NCI-H526 treated with DMSO at 0.1 percent for 48 hours (cell line): ENCODE measurements around the gene CUL3.

ENCODE experiments used
- DNase-seq: peaks from one replicate; lab custom pipeline; 2025; lab: John Stamatoyannopoulos, UW

Gene CUL3

DNA sequence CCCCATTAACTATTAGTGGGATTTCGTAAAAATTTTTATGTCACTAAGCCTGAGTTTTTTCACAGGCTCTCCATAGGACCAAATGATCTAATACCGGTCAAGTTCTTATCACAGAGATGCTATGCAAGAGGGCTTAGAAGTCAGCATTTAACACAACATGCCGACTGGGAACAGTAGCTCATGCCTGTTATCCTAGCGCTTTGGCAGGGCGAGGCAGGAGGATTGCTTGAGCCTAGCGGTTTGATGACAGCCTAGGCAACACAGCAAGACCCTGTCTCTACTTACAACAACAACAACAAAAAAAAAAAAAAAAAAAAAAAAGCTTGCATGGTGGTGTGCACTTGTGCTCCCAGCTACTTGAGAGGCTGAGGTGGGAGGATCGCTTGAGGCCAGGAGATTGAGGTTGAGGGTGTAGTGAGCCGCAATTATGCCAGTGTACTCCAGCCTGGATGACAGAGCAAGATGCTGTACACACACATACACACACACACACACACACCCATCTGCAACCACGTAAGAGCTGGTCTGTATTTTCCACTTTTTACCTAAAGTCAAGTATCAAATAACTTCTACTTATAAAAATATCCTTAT lies 115.7 kb downstream of the CUL3 start:
- DNase-seq: no peak

DNA sequence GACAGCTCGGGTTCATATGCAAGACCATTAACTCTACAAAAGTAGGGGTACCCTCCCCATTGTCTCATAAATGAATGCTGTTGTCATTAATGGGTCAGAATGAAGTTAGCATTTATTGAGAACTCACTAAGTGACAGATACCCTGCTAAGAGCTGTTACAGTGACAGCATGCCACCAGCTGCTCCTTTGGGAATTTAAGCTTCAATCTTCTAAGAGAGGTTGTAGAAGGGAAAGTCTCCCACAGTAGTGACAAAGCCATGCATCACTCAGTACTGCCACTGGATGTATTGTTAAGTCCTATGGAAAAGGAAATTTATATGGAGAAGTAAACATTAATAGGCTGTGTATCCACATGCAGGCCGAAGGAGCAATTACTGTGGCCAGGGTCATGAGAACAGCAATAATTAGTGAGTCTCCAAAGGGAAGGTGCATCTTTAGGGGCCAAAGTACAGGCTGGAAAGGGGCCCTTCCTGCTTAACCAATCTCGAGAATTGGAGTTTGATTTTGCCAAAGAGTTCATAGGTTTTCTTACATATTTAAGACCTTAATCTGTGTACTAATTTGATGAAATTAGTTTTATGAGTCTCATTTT lies 118.8 kb downstream of the CUL3 start:
- no peak for DNase-seq

DNA sequence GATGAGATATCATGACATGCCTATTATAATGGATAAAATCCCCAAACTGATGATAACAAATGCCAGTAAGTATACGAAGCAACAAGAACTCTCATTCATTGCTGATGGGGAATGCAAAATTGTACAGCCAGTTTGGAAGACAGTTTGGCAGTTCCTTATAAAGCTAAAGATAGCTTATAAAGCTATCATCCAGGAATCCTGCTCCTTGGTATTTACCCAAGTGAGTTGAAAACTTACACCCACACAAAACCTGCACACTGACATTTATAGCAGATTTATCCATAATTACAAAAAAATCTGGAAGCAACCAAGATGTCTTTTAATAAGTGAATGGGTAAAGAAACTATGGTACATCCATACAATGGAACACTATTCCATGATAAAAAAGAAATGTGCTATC lies 123.8 kb downstream of the CUL3 start:
- no peak for DNase-seq

DNA sequence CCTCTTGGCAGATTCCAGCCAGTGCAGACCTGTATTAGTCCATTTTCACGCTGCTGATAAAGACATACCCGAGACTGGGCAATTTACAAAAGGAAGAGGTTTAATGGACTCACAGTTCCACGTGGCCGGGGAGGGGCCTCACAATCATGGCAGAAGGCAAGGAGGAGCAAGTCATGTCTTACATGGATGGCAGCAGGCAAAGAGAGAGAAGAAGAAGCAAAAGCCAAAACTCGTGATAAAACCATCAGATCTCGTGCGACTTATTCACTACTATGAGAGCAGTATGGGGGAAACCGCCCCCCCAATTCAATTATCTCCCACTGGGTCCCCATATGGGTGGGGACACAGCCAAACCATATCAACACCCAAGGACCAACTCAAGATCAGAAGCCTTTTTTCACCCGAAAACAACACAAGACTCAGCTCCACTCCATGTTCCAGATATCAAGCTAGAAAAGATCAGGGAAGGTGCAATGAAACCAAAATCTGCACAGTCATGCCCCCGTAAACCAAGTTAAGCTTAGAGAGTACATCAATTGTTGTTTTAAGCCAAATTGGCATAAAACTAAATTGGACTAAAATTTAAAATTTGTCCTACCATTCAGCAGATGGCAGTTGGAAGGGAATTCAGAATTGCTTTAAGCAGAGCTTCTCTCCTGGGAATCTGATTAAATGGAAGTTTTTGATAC lies 127.6 kb downstream of the CUL3 start:
- no peak for DNase-seq

DNA sequence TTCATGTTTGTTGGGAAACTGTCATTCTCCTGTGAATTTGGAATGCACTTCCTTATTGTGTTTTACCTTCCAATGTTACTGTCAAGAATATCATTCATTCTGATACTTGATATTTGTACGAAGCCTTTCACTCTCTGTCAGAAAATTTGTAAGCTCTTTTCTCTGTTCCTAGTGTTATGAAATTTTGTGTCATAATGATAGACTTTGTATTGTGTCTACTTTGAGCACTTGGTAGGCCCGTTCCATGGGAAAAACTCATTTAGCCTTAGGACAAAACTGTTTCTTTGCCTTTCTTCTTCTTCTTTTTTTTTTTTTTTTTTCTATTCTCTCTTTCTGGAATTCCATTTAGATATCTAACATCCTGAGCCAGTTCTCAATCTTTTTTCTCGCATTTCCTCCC lies 131.3 kb downstream of the CUL3 start:
- DNase-seq: no peak

DNA sequence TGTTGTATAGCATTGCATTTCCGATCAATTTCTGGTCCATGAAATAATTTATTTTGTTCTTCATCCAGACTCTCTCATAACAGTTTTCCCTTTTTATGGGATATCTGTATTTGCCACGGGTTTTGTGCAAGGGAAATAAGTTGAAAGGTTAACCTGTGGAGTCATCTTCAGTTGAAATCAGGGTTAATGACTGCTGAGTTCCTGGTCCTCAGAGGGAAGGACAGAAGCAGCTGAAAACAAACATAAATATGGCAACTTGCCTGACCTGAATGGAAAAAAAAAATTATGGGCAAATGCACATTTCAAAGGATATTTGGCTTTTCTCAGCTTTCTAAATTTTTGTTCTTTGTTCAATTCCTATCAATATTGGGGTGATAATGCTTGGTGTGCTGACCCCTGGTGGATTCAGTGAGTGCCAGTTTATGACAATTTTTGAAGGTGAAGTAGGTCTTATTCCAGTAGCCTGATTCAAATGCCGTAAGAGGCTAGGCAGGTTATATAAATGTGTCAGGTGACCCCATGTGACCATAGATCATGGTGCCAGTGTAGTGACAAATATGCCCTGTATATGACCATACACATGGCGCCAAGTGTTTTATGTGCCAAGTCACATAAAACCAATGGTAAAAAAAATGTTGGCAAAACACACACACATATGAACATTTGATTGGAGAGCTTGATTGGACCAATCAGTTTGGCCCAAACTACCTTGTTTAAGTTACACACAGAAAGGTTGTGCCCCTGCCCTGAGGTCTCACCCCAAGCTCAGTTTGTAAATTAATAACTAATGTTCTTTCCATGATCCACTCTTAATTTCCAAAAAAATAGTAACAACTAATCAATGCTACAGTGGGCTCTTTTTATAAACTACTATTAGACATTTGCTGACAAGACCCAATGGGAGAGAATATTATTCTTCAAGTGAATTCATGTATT lies 135.7 kb downstream of the CUL3 start:
- DNase-seq: no peak

DNA sequence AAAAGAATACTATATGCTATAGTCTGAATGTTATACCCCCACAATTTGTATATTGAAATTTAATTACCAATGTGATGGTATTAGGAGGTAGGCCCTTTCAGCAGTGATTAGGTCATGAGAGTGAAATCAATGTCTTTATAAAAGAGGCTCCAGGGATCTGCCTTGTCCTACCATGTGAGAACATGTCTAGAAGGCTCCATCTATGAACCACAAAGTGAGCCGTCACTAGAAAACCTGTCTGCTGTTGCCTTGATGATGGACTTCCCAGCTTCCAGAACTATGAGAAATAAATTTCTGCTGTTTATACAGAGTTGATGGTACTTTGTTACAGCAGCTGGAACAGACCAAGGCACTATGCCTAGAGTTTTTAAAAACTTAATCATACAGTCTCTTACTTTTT lies 136.9 kb downstream of the CUL3 start:
- no peak for DNase-seq

DNA sequence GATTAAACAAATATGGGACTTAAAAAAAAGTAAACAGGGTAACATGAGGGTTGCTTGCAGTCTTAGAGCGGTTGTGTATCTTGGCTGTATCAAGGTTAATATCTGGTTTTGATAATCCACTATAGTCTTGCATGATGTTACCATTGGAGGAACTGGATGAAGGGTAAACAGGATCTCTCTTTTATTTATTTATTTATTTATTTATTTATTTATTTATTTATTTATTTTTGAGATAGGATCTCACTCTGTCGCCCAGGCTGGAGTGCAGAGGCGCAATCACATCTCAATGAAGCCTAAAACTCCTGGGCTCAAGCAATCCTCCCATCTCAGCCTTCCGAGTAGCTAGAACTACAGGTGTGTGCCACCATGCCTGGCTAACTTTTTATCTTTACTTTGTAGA lies 140.4 kb downstream of the CUL3 start:
- DNase-seq: no peak

DNA sequence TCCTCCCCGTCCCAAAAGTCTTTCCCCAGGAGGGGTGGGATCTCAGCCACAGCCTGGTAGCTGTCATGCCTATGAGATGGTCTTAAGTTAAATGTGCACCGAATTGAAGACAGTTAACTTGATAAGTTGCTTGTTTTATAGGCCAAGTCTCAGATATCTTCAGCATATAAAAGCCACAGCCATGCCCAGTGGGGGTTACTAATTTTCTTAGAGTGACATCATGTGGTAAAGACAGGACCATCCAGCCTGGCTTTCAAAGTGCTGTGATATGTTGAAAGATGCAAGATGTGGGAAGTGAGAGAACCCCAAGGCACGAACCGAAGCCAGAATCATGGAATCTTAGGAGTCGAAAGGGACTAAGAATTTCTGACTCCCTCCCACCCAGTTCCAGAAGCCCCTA lies 141.1 kb downstream of the CUL3 start:
- no peak for DNase-seq

DNA sequence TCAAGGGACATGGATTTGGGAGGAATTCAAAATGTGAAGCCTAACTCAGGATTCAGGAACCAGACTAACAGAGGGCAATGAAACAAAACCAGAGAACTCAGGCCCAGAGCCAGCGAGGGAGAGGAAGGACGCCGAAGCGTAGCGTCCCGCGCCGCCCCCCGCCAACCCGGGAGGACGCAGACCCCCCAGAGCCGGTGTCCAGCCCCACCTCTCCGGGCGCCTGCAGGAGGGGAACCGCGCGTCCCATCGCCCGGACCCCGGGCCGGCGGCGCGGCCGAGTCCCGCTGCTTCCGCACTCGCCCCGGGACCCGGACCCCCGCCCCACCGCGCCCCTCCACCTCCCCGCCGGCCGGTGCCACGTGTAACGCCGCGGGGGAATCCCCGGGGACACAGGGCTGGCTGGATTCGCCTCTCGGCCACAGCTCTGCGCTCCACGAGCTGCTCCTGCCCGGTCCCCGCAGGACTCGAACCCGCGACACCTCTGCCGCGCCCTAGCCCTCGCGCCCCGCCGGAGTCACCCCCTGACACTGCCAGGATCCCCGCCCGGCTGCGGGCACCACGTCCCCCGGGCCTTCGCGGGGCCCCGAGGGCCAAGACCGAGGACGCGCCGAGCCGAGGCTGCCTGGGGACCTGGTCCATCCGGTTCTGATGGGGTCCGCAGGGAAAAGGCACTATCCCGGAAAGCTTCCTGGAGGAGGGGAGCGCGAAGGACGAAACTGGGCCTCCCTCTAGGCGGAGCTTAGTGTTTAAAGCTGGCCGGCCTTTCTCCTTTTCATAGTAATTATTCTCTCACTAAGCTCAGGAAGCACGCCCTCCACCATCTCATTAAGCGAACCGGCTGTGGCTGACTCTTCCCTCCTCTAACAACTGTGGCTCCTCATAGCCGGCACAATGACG lies 142.8 kb downstream of the CUL3 start:
- no peak for DNase-seq

DNA sequence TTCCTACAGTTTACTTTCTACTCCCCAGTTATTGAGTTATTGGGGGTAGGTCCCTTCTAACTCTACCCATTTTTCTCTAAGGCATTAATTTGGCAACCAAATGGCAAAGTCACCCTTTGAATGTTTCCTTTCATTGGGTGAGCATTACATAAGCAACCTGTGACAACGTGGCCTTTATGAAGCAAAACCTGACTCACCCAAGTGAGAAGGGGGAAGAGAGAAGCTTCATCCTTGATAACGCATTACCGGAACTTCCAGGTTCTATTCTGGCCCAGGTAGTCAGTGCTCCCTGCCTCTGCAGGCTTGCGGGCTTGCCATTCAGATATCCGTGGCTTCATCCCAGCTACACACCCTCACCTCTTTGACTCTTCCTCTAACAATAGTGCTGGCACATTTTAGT lies 144.2 kb downstream of the CUL3 start:
- no peak for DNase-seq

DNA sequence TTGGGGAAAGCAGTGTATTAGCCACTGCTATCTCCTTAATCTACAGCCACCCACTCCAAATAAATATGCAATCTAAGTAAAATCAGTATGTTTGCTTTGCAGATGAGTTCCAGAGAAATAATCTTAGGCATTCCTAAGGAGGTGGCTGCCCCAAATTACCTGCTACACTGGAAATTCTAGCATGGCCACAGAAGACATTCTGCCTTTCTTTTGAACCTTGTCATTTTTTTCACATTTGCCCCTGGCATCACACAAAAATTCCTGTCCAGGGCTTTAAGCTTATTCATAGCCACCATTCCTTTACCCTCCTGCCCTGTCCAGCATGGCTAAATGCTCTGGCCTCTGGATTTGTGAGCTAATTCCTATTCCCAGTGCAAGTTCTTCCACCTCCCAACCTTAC lies 146.4 kb downstream of the CUL3 start:
- no peak for DNase-seq

DNA sequence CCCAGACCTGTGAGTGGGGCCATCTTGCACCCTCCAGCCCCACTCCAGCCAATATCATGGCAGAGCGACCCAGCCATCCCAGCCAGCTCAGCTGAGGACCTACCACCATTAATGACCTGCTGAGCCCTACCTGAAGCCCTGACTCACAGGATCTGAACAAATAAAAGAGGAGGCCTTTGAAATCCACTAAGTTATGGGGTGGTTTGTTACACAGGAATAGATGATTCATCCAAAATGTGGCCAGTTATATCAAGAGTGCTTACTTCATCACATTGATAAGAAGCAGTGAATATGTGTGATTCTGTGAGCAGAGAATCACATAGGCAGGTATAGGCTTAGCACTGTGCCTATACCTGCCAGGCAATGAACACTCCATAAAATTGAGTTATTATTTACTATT lies 148.5 kb downstream of the CUL3 start:
- DNase-seq: no peak

DNA sequence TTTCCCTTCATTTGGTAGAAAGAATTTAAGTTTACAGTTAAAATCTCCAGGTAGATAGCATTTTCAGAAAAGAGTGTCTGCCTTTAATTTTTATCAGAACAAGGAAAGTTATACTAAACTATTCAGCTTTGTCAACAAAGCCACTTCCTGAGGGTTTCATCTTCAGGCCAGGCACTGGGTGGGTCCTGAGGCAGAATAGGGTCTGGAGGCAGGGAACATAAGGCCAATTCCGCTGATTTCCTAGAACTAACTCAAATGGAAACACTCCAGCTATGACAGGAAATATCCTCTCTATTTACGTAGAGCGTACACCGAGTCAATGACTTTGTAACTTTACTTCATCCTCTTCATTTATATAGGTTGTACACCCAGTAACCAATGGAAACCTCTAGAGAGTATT lies 150.5 kb downstream of the CUL3 start:
- no peak for DNase-seq

DNA sequence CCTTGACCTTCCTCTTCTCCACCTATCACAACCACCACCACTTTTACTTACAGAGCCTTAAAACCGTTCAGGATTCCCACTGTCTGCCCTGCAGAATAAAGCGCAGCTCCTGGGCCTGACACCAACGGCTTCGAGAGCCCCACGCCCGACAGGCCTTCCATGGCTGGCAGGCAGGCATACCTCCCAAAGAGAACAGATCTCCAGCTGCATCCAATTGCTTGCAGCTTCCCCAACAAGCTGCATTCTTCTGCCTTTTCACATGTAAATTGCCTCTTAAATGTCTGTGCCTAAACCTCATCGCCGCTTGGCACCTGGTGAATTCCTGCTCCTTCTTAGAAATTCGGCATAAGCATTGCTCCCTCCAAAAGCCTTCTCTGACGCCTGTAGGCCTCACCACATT lies 151.7 kb downstream of the CUL3 start:
- DNase-seq: no peak

DNA sequence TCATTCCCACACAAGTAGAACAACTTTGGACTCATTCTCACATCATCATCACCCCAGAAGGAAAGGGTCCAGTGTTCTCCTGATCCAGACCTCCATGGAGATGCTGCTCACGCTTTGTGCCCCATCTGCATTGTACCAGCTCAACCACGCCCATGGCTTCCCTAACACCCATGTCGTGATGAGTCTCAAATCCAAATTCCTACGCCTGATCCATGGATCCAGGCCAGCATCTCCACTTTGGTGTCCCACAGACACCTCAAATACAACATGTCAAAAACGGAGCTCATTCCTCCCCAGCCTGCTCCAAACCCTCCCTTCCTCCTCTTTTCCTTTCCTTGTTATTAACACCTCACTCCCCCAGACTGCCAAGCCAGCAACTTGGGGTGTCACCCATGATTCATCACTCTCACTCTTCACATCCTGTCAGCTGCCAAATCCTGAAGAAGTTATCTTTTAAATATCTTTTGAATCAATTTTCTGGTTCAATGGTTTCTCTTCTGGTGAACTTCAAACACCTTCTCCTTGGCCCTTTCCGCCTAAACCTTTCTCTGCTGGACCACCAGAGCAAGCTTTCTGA lies 153.1 kb downstream of the CUL3 start:
- no peak for DNase-seq

DNA sequence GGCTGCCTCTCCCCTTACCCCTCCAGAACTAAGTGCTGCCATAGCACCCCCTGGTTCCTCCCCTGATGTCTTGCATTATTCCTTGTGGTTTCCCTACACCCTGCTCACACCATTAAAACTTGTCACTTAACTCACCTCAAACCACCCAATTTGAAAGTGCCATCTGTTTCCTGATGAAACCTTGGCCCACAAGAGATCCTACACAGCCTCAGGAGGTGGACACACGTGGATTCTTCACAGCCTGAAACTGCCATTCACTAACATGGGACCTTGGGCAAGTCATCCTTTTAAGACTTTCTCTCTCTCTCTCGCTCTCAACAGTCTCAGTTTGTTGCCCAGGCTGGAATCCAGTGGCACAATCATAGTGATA lies 155.7 kb downstream of the CUL3 start:
- DNase-seq: no peak

DNA sequence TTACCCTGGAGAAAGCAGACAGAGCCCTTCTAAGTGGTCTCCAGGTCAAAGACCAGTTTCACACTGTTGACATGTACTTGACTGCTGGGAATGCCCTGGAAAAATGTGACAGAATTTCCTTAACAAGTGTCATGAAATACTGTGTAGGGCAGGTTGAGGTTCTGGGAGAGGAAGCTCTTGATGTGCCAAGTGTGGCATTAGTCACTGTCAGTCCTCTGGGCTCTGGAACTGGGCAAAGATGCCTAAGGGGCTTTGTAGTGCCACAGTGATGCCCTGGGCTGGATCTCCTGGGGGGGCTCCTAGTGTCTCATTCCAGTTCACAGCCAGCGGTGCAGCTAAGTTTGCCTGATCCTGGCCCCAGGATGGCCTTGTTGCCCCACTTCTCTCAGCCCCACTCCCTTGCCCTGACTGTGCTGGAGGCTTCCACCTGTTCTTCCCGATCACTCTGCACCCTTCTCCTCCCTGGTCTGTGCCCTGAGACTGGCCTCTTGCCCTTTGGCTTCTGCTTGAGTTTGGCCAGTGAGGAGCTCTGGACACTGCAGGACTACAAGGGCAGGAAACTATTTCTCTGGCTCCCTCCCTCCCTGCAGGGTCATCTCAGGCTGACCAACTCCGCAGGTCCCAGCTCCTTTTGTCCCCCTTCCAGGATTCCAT lies 156.2 kb downstream of the CUL3 start:
- no peak for DNase-seq

DNA sequence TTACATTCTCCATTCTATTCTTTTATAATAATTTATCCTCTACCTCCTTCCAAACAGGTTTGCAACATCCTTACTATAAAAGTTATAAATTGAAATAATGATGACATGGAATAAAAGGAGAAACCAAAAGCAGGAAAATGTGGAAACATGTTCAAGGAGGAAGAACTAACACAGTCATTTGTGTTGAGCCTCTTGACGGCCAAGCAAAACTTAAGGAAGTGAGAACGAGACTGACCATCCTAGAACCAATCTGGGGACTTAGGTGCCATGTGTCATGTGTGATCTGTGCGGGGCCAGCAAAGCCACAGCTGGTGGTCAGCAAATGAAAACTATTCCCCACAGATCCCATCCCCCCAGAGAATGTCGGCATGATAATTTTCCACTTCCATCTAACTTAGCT lies 157.7 kb downstream of the CUL3 start:
- no peak for DNase-seq

DNA sequence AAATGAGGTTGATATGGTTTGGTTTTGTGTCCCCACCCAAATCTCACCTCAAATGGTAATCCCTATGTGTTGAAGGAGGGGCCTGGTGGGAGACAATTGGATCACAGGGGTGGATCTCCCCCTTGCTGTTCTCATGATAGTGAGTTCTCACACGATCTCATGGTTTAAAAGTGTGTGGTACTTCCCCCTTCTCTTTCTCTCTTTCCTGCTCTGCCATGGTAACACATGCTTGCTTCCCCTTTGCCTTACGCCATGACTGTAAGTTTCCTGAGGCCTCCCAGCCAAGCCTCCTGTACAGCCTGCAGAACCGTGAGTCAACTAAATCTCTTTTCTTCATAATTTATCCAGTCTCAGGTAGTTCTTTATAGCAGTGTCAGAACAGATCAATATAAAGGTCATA lies 158.5 kb downstream of the CUL3 start:
- no peak for DNase-seq

DNA sequence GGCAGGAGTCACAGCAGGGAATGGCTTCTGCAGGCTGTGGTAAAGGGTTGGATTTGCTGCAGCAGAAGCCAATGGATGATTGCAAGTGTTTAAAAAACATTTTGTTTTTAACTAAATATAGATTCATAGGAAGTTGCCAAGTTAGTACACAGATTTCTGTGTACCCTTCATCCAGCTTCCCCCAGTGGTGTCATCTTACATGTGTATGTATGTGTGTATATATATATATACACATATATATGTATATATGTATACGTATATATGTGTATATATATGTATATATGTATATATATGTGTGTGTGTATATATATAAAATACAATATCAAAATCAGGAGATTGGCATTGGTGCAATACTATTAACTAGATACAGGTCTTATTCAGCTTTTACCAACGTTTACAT lies 164.1 kb downstream of the CUL3 start:
- DNase-seq: no peak
